Inferior parietal cortex (tissue), 1 donor: ENCODE measurements around the gene ENPP1.

Experiments
- DNase-seq: peaks from one replicate; pipeline ENCODE4 v3.0.0-alpha.2; 2016; ENCODE audit errors: extremely low spot score

The ENPP1 gene

DNA sequence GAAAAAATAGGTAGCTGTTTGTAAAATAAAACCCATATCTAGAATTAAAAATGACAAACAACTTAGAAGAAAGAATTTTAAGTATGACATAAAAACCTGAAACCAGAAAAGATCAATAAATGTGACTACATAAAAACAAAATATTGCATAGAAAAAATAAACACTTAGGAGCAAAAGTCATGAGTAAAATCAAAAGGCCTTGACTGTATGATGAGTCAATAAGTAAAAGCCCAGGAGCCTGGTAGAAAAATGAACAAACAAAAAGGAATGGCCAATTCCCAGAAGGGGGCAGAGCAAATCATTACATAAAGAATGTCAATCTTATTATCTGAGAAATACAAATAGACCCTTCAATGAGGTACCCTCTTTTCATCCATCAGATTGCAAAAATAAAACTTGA, 20.7 kb upstream of the ENPP1 start:
- DNase-seq, result no peak

DNA sequence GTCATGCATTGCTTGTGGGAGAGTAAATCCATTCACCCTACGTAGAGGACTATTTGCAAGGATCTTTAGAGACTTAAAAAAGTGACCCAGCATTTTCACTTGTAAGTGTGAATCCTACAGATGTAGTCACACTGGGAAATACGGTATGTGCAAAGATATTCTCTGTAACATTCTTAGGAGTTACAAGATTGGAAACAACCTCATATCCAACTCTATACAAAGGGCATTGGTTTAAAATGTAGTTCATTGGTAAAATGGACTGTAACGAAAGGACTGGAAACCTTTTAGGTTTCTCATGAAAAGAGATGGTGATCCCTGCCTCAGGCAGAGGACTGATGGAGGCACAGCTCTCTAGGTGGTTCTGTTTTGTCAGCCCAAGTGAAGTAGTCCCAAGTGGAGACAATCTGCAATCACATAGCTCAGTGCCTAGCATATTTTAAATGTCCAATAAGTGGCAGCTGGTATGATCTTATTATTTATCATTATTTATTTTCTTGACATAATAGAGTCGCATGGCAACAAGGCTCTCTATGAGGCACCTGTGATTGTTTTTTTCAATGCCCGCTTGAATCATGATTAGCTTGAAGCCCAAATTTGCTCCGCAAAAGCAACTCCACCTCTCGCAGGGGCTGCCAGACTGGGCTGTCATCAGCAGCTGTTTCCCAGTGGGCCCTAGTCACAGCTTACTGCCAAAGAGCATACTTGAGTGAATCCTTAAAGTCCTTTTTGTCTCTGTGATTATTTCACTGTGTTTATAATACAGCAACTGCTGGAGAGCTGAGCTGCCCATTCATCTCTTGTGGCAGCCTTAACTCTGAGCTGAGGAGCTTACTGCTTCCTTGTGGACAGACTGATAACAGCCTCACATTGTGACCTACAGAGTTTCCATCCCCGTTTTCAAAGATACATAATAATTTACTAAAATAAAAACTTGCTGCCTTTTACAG, 19.8 kb upstream of the ENPP1 start:
- no peak for DNase-seq

DNA sequence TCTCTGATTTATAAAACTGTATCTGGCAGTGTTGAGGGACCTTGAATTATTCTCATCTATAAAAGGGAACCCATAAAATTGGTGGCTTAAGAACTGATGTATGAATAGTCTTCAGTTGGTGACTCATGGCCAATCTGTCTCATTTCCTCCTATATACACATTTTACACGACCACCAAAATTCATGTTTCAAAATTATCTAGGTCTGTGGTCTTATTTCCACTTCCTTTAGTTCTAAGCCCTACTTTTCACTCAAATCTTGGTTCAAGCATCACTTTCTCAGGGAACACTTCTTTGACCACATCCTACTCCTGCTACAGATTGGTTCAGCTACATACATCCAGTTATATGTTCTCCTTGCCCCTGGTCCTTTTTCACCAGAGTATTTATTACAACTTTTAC, 18.6 kb upstream of the ENPP1 start:
- no peak for DNase-seq

DNA sequence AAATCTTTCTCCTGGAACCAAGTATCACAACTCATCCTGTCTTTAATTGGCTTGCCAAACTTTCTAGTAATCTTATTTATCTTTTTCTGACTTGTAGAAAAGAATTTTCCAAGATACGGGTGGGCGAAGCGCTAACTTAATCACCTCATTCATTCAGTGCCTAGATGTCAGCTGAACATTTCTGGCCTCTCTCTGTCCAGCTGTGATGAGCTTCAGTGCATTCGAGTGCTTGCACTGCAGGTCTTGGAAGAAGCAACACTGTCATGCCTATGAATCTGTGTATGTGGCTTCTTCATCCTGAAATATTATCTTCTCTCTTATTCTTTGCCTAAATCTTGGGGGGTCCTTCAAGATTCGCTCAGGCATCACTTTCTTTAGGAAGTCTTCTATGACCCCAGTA, 16.3 kb upstream of the ENPP1 start:
- no peak for DNase-seq

DNA sequence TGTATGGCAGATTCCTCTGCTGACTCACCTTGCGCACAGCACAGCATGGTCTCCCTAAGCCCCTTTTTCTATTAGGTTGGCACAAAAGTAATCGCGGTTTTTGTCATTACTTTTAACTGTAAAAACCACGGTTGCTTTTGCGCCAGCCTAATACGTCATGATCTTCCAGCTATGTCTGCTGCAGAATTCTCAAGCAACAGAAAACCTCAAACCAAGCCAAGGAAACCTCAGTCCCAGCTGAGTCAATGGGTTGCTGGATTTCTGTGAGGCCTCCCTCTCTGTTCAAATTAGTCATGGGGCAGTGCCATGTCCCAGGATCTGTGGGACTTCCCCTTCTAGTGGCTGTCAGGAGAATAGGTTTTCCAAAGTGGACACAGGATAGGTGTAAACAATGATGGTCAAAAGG, 15.7 kb upstream of the ENPP1 start:
- no peak for DNase-seq

DNA sequence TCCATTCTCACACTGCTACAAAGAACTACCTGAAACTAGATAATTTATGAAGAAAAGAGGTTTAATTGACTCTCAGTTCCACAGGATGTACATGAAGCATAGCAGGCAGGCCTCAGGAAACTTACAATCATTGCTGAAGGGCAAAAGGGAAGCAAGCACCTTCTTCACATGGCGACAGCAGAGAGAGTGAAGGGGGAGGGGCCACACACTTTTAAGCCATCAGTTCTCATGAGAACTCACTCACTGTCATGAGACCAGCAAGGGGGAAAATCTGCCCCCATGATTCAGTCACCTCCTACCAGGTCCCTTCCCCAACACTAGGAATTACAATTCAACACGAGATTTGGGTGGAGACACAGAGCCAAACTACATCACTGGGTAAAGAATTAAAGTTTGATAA, 12.5 kb upstream of the ENPP1 start:
- DNase-seq, result no peak

DNA sequence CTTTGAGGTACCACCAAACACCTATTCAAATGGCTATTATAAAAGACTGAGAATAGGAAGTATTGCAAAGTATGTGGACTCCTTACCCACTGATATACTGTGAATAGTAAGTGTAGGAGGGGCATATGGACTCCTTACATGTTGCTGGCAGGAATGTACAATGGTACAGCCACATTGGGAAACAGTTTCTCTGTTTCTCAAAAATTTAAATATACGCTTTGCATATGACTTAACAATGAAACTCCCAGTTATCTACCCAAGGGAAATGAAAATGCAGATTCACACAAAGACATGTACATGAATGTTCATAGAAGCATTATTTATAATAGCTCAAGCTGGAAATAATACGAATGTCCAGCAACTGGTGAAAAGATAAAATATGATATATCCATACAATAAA, 5.5 kb upstream of the ENPP1 start:
- no peak for DNase-seq

DNA sequence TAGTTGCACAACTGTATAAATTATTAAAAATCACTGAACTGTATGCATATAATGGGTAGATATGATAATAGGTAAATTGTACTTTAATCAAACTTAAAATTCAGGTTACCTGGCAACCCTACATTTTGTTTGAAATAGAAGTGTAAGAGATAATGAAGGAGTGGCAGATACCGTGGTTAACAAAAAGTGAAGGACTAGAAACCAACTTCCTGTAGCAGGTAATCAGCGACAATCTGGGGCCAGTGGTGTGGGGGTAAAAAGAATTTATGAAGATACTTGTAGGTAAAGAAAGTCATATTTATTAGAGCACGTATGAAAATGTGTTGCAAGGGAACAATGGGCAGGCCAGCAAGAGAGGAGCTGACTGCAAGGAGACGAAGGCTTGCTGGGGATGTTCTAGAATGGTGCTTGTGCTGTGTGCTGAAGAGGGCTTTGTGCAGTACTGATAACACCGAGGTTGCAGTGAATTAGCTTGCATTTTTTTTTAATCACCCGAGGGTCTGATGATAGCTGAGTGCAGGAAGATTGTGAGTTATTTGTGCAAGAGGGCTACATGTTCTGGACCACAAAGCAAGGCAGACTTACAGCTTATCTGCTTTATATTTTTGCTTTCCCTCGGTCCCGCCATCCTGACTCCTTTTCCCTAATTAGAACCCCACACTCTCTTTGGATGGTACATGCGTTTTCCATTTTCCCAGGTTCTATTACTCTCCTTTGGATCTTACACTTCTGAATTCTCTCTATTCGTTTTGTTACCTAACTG, 4.6 kb upstream of the ENPP1 start:
- no peak for DNase-seq

DNA sequence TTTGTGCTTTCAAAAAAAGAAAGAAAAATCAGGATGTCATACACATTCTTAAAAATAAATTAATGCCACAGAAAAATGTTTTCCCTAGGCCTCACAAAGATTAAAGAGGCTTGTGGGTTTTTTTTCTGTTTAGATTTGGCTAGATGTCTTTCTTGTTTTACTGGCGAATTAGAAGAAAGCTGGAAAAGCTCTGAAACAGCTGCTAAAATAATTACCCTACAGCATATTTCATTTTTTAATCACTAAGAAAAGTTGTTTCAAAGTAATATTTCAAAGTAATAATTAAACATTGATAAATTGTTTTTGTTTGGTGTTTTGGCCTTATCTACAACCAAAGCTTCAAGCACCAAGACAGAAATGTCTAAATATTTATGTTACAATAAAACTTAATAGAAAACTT, 3.7 kb upstream of the ENPP1 start:
- DNase-seq, result no peak

DNA sequence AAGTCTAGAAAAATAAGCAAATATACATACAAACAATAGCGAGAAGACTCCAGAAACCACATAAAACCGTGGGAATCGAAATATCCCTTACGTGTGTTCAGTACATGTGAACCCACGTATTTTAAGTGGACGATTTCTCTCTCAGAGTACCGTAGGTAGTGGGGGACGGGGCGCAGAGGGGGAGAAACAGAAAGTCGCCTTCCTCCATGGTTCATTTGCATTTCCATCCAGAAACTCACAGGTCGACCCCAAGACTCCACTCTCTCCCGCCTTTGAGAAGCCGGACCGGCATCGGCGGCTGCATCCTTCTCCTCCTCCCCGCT, 538 bp upstream of the ENPP1 start:
- no peak for DNase-seq

DNA sequence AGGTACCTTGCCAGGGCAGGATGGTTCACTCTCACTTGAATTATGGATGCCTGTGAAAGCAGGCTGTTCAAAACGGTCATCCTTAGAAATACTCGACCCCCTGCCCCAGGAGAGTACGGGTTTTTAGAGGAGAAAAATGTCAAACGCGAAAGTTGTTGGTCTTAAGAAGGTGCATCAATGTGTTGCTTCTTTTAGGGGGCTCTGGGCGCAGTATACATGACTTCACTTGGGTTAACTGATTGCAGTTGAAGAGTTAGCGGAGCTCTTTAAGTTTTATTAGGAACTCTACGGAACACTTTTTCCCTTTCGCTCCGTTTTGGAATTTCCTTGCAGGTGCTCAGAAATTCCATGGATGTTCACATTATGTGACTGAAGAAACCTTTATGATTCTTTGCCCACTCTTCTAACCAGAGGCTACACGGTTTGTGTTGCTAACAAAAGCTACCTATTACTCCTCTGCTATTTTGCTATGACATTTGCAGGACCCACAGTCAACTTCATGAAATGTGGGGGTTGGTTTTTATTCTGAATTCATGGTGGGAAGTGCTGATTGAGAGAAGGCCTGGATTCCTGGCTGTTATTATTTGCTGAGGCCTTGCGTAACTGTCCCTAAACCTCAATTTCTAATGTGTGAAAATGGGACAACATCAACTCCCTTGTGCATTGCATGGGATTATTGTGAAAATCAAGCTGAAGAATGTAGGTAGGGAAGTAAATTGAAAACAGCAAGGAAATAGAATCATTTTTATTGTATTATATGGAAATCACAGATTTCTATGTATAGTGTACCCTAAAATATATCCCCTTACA, 845 bp downstream of the ENPP1 start:
- no peak for DNase-seq

DNA sequence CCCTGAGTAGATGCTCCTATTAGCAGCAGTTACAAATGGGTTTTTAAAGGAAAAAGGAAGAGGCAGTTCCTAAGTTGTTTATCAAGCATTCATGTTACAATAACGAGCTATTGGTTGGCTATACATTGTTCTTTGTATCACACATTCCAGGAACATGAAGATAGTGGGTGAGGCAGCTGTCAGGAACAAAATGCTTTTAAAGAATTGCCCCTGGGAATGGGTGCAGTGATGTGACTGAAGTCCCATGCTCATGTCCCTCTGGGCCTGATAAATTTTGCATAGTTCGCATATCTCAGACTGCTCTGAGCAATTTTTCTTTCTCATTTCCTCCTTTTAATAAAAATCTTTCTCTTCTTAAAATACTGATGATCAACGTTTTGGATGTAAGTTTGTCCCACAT, 3.7 kb downstream of the ENPP1 start:
- no peak for DNase-seq

DNA sequence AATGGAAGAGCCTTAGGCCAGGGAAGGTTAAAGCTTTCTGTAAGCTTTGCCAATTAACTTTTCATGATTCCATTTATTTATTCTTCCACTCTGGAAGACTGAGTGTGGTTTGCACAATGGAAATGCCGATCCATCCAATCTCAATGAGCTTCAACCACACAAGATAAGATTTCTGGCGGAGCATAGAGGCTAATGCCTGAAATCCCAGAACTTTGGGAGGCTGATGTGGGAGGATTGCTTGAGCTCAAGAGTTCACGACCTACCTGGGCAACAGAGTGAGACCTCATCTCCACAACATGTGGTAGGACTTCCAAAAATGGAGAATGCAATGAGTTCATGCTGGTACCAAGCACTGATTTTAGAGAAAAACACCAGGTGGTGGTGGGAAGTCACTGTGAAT, 6.2 kb downstream of the ENPP1 start:
- no peak for DNase-seq

DNA sequence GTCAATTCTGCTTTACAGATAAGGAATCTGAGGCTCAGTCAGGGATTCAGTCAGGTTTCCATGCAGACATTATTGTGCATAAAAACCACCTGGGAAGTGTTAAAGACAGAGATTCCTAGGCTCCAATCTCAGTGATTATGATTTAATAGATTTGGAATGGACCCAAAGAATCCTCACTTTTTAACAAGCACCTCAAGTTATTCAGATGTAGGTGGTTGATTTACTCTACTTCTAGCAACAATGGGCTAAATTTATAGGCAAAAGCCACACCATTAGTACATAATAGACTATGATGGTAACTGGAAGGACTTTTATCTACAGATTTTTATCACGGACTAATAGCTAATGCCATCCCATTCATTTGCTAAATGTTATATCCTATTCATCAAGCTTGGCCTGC, 9.0 kb downstream of the ENPP1 start:
- no peak for DNase-seq

DNA sequence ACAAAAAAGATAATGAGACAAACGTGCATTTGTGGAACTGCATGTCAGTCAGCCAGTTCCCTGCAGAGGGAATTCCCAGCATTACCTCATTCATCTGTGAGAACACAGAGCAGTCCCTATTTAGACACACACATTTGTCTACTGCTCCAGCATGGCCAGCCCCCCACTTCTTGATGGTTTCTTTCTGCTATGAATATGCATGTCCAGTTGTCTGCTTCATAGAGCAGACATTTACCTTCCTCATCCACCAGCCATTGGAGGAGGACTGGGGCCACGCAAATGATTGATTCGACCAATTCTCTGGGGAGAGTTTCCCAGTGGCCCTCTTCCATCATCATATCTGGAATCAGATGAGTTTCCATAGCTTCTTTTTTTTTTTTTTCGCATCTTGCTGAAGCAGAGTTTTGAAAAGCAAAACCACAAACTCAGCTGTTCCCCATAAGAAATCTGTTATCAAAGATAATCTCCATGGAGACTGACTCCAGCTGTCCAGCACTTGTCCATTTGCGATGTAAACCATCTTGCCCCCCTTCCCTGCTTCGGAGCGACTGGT, 11.8 kb downstream of the ENPP1 start:
- no peak for DNase-seq

DNA sequence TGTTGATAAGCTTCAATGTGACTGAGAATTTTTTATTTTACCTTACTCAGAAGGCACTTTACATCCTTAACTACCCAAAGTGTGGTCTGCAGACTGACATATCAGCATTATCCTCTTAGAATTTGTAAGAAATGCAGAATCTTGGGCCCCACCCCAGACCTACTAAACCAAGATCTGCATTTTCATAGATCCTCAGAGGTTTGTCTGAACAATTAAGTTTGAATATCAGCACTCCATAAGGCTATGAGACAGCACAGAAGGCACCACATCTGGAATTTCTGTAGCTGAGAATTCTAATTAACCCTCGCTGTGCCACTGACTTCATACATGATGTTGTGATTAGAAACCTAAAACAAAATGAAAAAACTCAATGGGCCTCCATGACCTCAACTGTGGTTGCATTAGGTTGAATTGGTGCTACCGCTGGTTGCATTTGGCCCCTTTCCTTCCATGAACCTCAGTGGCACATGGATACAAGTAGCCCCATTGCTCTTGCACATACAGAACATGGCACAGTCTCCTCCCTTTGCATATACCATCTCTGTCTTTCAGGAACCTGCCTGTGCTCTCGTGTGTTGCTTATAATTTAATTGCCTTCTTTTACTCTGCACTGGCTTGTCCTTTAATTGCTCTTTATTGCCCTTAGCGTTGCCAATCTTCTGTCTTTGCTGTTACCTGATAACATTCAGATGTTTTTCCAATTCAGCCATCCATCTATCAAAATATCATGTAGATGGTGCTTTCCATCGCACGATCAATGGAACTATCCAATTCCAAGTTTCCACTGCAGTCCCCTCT, 13.4 kb downstream of the ENPP1 start:
- DNase-seq, result no peak

DNA sequence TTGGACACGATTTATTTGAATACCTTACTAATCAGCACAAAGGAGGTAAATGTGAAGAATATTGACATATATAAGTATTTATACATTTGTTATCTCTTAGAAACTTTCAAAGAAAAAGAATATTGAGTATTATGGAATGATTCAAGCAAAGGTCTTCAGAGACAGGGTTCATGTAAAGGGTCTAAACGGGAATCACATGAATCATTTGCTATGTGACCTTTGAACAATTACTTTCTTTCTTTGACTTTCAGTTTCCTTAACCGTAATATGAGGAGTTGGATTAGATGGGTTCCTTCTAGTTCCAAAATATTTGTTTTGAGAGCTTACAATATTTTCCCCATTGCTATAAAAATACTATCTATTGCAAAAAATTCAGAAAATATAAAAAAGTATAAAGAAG, 14.3 kb downstream of the ENPP1 start:
- no peak for DNase-seq

DNA sequence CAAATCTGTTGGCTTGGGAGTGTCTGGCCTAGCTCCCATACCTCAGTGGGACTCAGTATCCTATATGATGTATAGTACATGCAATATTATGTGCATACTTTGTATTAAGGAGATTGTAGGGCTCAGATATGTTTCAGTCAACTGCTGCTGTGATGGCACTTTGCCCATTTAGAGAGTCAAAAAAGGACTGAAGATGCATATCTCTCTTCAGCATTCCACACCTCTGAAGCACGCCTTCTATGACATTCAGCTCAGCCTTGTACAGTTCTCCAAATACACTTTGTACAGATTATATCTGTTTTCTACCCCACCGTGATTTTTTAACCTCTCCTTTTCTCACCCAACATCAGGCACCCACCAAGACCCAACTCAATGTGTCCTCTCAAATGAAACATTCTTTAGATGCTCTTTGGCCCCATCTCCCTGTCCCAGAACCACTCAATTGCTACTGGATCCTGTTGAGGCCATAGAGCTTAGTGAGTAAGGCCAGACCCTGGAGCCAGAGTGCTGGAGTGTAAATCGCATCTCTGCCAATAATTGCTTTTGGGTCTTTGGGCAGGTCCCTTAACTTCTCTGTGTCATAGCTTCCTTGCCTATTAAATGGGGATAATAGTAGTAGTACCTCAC, 15.6 kb downstream of the ENPP1 start:
- no peak for DNase-seq

DNA sequence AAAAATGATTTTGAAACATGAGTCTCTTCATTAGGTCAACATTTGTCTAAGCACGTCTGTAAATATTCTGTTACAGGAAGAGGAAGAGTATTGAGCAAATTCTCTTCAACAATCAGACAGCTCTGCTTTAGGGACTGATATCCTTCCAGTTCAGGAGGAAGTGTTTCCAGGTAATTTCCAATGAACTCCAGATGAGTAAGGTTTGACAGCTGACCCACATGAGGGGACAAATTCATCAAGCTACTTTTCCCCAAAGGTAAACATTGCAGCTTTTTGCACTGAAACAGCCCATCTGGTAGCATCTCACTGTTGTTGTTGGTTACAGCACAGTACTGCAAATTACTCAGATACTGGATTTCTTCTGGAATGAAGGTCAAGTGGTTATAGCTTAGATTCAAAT, 18.1 kb downstream of the ENPP1 start:
- no peak for DNase-seq

DNA sequence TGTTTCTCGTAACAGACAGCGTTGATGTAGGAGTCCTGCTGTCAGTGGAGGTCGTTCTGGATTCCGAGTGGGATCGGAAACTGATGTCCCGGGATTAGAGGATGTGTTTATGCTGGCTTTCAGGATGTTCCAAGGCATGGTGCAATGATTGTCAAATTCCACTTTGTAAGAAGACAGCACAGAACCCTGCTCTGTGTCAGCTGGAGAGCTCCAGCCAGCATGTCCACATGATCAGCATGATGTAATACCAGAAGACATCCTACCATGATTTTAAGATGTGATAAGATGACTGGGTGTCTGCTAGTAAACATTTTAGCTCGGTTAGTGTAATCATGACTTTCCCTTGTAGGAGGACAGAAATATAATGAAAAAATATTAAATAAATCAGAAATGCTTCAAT, 20.3 kb downstream of the ENPP1 start:
- DNase-seq, result no peak

DNA sequence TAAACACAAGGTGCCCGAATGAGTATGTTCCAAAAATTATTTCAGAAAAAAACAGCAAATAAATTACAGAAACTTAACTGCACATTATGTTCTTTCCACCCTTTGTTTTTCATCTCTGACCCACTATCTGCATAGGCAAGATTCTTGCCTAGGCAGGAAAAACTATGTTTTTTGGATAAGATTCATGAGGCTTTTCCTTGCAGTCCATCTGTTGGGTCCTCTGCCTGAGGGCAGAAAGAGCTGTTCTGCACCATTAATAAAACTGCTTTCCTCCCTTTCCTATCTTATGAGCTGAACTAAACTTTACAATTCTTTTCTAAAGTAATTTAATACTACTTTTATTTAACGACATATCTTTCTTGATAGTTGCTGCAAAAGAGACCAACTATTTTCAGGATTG, 21.1 kb downstream of the ENPP1 start:
- DNase-seq, result no peak
